Subcutaneous adipose tissue (tissue), 4 donors: ENCODE results near the gene AURKA. TPM values are rescaled to one million over a fixed set of nuclear protein-coding genes. Genes with fewer than 3 reads are reported as not detected.

Experiments used
- CTCF ChIP-seq: fragments of 450-650 bp; IDR thresholded peaks from one replicate; pipeline ENCODE4 v1.5.1; 2016; ENCODE audit warnings: low read depth, mild to moderate bottlenecking, control low read depth, antibody characterized with exemption, moderate library complexity
- total RNA-seq, 4 donors: library from RNA; depleted of rRNA; stranded (reverse); fragments of >200 nt; gene quantifications; one replicate each; pipeline ENCODE4 v1.1.0, GENCODE V29; 2016

Gene AURKA
- total RNA-seq, 4 donors from 2014 or later, result 1.5 to 5.9 (median 2.3) TPM

- TF ChIP-seq CTCF, result no peak
Observed at GRCh38 chr20:56428410-56428809, 36.4 kb upstream of the AURKA start.

GRCh38 chr20:56427797-56428196, 35.8 kb upstream of the AURKA start:
- TF ChIP-seq CTCF, result no peak

- no peak for TF ChIP-seq CTCF
Observed at GRCh38 chr20:56426926-56427325, 34.9 kb upstream of the AURKA start.

- TF ChIP-seq CTCF, result no peak
Observed at GRCh38 chr20:56426026-56426425, 34.0 kb upstream of the AURKA start.

DNA sequence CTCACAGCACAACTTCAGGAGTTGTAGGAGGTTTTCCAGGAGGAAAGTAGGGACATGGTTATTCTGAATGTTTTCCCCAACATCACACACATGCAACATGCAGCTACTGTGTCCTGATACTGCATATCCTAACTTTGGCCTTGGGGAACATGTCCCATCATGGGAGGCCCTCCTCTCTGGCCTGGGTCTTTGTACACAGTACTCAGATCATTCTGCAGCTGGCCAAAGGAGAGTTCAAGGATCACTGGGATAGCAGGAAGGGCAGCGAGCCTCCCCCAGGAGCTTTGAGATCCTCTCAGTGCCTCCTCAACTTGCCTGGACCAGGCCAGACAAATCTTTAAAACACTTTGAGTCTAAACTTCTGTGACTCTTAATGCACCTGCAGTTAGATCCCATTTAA, 32.9 kb upstream of the AURKA start:
- no peak for TF ChIP-seq CTCF

GRCh38 chr20:56423886-56424285, 31.9 kb upstream of the AURKA start:
- TF ChIP-seq CTCF, result no peak

DNA sequence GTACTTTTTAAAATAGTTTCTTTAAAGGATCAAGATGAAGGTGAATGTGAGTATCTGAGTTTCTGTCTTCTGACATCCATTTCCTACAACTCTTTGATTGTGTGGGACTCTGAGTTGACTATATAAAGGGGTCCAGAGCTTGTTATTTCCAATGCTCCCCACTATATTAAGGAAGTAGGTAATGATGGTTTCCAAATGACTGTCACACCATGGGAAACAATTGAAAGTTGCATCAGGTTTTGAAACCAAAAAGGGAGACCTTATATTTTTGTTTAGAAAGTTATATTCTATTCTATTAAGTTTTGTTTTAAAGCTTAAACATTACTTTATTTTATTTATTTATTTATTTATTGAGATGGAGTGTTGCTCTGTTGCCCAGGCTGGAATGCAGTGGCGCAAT, 31.2 kb upstream of the AURKA start:
- no peak for TF ChIP-seq CTCF

- TF ChIP-seq CTCF, result no peak
Observed at GRCh38 chr20:56422824-56423189, 30.8 kb upstream of the AURKA start.
